ENCODE measurements around the gene CNTN5. TPM values are rescaled to one million over a fixed set of nuclear protein-coding genes. Genes with fewer than 3 reads are reported as not detected.

Gene CNTN5
- total RNA-seq, 6 donors from 2014 or later, result 0.13 to 1.0 (median 0.57) TPM; not detected in 2

- no peaks in the 10 kb centered on the region for H3K36me3 ChIP-seq
- no peak overlapping the region for H3K27ac ChIP-seq
- H3K4me1 ChIP-seq, result no peaks in the 10 kb centered on the region
- 51% methylated on average over 1 of the region's 1 CpG for WGBS, 2 donors
- H3K4me3 ChIP-seq, result no peak overlapping the region
- ATAC-seq (ENCODE audit: low FRiP score in 2 of 2) (no peak), DNase-seq (no peak)
- H3K27me3 ChIP-seq, result no peaks in the 10 kb centered on the region
- no peak for TF ChIP-seq POLR2A (IDR thresholded peaks at IDR 0.05)
- no peak for TF ChIP-seq EP300 (IDR thresholded peaks at IDR 0.05)
- TF ChIP-seq CTCF (IDR thresholded peaks at IDR 0.05), result no peak
- TF ChIP-seq POLR2AphosphoS5 (IDR thresholded peaks at IDR 0.05), result no peak
- no peaks in the 10 kb centered on the region for H3K9me3 ChIP-seq
These were observed 572.4 kb downstream of the CNTN5 start for GRCh38 chr11:99593197-99593596.

DNA sequence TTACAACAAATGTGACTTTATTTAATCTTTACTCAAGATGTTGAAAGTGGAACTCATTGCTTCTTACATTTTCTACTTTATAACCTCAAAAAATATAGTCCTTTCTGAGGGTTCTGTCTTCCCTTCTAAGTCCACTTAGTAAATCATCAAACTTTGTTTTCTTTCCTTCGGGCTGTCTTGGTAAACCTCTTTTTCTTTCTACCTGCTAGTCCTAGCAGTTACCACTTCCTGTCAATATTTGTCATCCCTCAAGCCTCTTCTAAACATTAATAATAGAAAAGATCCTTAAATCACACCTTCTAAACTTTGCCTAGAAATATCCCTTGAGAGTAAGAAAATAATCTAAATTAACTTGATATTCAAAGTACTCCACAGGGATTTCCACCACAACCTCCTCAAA, 580.4 kb downstream of the CNTN5 start:
- TF ChIP-seq CTCF (IDR thresholded peaks at IDR 0.05) (no peak), POLR2A (IDR thresholded peaks at IDR 0.05) (no peak), POLR2AphosphoS5 (IDR thresholded peaks at IDR 0.05) (no peak), EP300 (IDR thresholded peaks at IDR 0.05) (no peak)
- DNase-seq (no peak), ATAC-seq (ENCODE audit: low FRiP score in 2 of 2) (no peak)
- Histone ChIP-seq H3K27me3 (no peaks in the 10 kb centered on the region), H3K27ac (no peak overlapping the region), H3K9me3 (no peaks in the 10 kb centered on the region), H3K36me3 (no peaks in the 10 kb centered on the region), H3K4me3 (no peak overlapping the region), H3K4me1 (no peaks in the 10 kb centered on the region)
- 66 to 76% methylated on average over 1 of the region's 1 CpG for WGBS, 2 donors

- no peaks in the 10 kb centered on the region for H3K36me3 ChIP-seq
- TF ChIP-seq EP300 (IDR thresholded peaks at IDR 0.05) (no peak), POLR2A (IDR thresholded peaks at IDR 0.05) (no peak), POLR2AphosphoS5 (IDR thresholded peaks at IDR 0.05) (no peak)
- H3K4me3 ChIP-seq, result no peak overlapping the region
- no peaks in the 10 kb centered on the region for H3K9me3 ChIP-seq
- H3K4me1 ChIP-seq, result no peaks in the 10 kb centered on the region
- WGBS, 2 donors, result 60 to 77% methylated on average over 3 of the region's 3 CpGs
- H3K27ac ChIP-seq, result no peak overlapping the region
- no peaks in the 10 kb centered on the region for H3K27me3 ChIP-seq
- DNase-seq (no peak), ATAC-seq (ENCODE audit: low FRiP score in 2 of 2) (no peak)
These were observed 593.6 kb downstream of the CNTN5 start for GRCh38 chr11:99614352-99614751.

GRCh38 chr11:99630629-99631028, 609.9 kb downstream of the CNTN5 start:
- no peak for ATAC-seq (ENCODE audit: low FRiP score in 2 of 2)
- WGBS, 2 donors, result 80 to 83% methylated on average over 5 of the region's 5 CpGs
- Histone ChIP-seq H3K27ac (no peak overlapping the region), H3K27me3 (no peaks in the 10 kb centered on the region), H3K4me1 (no peaks in the 10 kb centered on the region), H3K4me3 (no peak overlapping the region), H3K9me3 (no peaks in the 10 kb centered on the region), H3K36me3 (no peaks in the 10 kb centered on the region)
- no peak for DNase-seq
- no peak for TF ChIP-seq POLR2A (IDR thresholded peaks at IDR 0.05)
- no peak for TF ChIP-seq CTCF (IDR thresholded peaks at IDR 0.05)
- no peak for TF ChIP-seq POLR2AphosphoS5 (IDR thresholded peaks at IDR 0.05)
- no peak for TF ChIP-seq EP300 (IDR thresholded peaks at IDR 0.05)

DNA sequence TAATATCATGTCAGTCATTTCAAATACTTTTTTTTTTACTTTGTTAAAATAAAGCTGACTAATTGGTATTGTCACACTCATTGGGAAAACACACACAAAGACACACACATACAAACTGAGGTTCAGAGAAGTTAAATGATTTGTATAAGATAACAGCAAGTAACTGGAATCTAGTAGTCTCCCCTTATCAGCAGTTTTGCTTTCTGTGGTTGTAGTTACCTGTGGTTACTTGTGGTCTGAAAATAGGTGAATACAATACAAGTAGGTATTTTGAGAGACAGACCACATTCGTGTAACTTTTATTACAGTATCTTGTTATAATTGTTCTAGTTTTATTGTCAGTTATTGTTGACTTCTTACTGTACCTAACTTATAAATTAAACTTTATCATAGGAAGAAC, 610.9 kb downstream of the CNTN5 start:
- H3K4me1 ChIP-seq, result no peaks in the 10 kb centered on the region
- no peak overlapping the region for H3K4me3 ChIP-seq
- no peaks in the 10 kb centered on the region for H3K9me3 ChIP-seq
- DNase-seq, result no peak
- WGBS, 2 donors, result 81 to 85% methylated on average over 1 of the region's 1 CpG
- H3K27me3 ChIP-seq, result no peaks in the 10 kb centered on the region
- no peak for ATAC-seq (ENCODE audit: low FRiP score in 2 of 2)
- TF ChIP-seq POLR2AphosphoS5 (IDR thresholded peaks at IDR 0.05), result no peak
- no peaks in the 10 kb centered on the region for H3K36me3 ChIP-seq
- no peak overlapping the region for H3K27ac ChIP-seq

DNA sequence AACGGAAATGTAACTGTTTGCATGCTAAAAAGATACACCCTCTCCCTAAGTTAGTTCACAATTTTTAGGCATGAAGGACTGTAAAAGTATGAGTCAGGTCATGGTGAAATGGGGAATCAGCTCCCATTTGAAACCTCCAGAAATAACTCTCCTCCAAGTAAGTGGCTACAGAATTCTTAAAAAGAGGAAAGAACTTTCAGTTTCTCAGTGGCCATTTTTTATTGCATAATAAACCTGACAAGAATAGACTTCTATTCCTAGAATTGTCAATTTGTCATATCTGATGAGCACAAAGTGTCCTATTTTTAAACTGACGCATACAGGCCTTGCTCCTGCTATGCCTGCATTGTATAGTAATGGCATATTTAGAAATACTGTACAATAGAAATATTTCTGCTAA, 612.2 kb downstream of the CNTN5 start:
- Histone ChIP-seq H3K36me3 (no peaks in the 10 kb centered on the region), H3K9me3 (no peaks in the 10 kb centered on the region), H3K4me3 (no peak overlapping the region), H3K4me1 (no peaks in the 10 kb centered on the region), H3K27ac (no peak overlapping the region), H3K27me3 (no peaks in the 10 kb centered on the region)
- no peak for TF ChIP-seq POLR2A (IDR thresholded peaks at IDR 0.05)
- no peak for TF ChIP-seq CTCF (IDR thresholded peaks at IDR 0.05)
- TF ChIP-seq EP300 (IDR thresholded peaks at IDR 0.05), result no peak
- no peak for TF ChIP-seq POLR2AphosphoS5 (IDR thresholded peaks at IDR 0.05)
- 57 to 77% methylated on average over 2 of the region's 2 CpGs for WGBS, 2 donors
- DNase-seq (no peak), ATAC-seq (ENCODE audit: low FRiP score in 2 of 2) (no peak)

Measured in upper lobe of left lung (tissue), 6 donors.